GM18951 (cell line): ENCODE measurements around the gene FBLN7.

ENCODE experiments used
- POLR2A ChIP-seq: IDR thresholded peaks from 4 replicates; pipeline ENCODE4 v1.6.1; 2011; ENCODE audit warnings: mild to moderate bottlenecking; ENCODE audit not compliant: insufficient read length, insufficient read depth; ENCODE audit errors: extremely low read depth
- in situ Hi-C: fragments of 300-500 bp; cut with MboI; formaldehyde crosslinking; loops from one replicate; pipeline ENCODE4 v1.12.0; 2022; ENCODE audit warnings: low sequenced_read_pairs, mixed read lengths, inconsistent platforms; ENCODE audit not compliant: unreplicated experiment

Gene FBLN7

DNA sequence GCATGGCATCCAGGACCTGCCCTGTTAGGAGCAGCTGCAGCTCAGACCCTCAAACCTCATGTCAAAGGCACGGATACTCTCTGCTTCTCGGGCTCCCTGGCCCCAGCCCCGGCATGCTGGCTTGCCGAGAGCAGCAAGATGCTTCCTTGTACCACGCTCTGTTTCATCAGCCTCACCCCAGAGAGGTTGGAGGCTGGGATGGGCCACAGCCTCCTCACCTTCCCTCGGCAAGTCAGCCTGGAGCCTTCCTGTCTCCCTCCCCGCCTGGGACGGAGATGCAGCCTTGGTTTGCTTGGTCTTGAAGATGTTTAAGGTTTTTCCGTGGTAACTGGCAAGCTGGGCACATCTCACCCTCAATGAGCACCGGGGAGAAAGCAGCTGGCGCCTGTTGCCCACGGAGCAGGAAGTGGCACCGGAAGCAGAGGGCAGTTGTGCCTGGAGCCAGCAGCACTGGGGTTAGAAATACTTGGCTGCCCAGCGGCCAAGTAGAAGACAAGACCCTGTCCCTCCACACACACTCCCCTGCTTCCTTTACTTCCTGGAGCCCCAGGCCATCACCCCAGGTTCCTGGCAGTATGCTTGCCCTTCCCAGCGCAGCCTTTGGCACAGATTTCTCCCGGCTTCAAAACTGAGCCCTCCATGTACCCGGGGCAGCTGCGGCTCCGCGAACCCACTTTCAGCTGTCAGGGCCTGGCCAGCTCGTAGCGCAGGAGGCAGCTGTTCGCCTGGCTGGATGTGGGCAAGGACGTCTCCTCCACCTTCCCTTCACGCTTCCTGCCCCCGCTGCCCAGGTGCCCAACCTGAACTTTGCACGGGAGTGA lies 17.4 kb downstream of the FBLN7 start:
- in situ Hi-C loops = no loop called here
- no peak for TF ChIP-seq POLR2A

GRCh38 chr2:112156152-112156986 lies 18.2 kb downstream of the FBLN7 start:
- in situ Hi-C loops = no loop called here
- no peak for TF ChIP-seq POLR2A

DNA sequence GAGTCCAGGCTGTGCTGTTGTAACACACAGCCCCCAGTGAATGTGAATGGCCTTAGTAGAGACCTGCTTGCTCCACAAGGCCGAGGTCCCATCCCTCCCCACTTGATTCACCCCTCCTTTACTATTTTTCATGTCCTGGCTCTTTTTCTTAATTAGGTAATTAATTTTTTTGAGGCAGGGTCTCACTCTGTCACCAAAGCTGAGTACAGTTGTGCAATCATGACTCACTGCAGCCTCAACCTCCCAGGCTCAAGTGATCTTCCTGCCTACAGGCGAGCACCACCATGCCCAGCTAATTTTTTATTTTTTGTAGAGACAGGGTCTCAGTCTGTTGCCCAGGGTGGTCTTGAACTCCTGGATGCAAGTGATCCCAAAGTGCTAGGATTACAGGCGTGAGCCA lies 19.3 kb downstream of the FBLN7 start:
- TF ChIP-seq POLR2A = no peak
- in situ Hi-C loops = no loop called here

DNA sequence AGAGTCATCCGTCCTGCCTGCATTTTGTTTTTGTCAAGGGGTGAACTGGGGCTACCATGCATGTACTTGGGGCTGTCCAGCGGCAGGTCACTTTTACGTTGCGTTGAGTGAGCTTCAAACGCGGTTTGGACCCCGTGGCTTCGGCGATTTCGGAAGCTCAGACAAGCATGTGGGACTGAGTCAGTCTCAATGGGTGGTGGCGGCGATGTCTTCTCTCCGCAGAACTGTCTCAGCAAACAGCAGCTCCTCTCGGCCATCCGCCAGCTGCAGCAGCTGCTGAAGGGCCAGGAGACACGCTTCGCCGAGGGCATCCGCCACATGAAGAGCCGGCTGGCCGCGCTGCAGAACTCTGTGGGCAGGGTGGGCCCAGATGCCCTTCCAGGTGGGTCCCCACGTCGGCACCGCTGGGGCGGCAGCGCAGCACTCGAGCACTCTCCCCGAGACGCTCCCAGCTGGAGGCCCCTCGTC lies 21.3 kb downstream of the FBLN7 start:
- in situ Hi-C loops = no loop called here
- TF ChIP-seq POLR2A = no peak

DNA sequence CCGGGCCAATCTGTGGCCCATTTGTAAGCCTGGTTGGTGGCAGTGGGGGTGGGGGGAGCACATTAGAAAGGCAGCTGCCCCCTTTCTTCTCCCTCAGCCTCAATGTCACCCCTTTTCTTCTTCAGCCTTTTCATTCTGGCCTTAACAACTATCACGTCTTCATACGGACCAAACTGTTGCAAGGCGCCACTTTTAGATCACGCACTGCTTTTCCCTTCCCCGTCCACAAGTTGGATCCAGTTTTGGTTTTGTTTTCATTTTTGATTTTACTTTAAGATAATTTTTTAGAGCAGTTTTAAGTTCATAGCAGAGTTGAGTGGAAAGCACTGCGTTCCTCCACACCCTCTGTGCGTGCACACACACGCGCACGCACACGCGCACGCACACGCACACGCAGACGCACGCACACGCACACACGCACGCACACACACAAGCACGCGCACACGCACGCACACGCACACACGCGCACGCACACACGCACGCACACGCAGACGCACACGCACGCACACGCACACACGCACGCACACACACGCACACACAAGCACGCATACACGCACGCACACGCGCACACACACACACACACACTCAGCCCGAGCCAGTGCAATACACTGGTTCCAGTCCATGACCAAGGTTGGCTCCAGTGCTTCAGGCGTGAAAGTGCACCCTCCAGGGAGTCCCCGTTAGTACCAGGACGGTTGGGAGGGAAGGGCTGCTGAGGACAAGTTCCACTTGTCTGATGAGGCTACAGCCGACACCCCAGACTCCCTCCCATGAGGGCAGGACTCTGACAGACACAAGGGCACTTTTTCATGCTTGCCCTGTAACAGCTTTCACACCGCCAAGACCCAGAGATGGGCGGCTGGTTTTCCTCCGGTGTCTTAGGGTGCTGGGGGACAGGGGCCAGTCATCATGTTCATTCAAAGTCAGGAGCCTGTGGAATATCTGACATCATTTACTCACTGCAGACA lies 22.4 kb downstream of the FBLN7 start:
- no peak for TF ChIP-seq POLR2A
- in situ Hi-C loops = no loop called here

- in situ Hi-C loops = no loop called here
- TF ChIP-seq POLR2A = no peak
Measured at GRCh38 chr2:112161431-112162145, 23.4 kb downstream of the FBLN7 start.

DNA sequence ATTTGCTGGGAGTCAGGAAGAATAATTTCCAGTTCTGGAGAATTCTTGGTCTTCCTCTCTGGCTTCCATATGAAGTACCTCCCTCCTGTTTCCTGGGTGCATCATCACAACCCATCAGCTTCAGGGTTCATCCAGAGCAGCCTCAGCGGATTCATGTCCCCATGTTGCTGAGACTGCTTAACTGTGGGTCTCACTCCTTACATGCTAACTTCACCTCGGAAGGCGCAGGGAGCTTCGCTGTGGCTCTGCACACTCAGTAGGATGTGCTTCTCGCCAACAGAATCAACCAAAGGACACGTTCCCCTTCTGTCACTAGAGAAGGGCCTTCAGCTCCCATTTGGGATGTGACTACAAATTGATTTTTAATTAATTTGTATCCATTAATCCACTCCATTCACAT lies 24.2 kb downstream of the FBLN7 start:
- TF ChIP-seq POLR2A = no peak

GRCh38 chr2:112162956-112163355 lies 24.8 kb downstream of the FBLN7 start:
- no peak for TF ChIP-seq POLR2A
- in situ Hi-C loops = no loop called here

More for the DNA sequence above, 24.2 kb downstream of the FBLN7 start:
- in situ Hi-C loops = no loop called here

DNA sequence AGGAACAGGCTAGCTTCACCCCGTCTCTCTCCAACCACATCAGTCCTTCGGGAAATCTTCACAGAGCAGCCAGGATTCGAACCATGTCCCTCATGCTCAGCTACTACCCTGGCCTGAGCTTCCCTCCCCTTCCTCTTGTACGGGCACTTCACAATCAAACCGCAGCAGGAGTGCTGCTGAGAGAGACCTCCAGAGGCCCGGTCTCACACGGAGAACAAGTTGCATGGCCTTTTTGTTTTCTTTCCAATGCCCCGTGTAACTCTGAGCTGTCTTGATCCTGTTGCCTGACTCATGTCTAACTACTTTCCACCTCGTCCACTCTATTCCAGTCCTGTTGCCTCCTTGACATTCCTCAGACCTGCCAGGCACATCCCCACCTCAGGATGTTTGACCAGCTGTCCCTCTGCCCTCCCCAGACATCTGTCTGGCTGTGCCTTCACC lies 25.4 kb downstream of the FBLN7 start:
- no peak for TF ChIP-seq POLR2A
- in situ Hi-C loops = no loop called here

DNA sequence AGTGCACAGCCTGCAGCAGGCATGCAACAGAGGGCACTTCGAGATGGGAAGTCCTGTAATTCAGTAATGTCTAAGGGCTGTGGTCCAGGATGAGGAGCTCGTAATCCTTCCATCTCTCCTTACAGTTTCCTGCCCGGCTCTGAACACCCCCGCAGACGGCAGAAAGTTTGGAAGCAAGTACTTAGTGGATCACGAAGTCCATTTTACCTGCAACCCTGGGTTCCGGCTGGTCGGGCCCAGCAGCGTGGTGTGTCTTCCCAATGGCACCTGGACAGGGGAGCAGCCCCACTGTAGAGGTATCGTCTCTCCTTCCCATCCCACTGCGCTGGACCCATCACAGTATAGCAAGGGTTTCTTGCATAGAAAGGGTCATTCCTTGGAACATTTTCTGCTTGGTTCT lies 26.7 kb downstream of the FBLN7 start:
- in situ Hi-C loops = no loop called here
- no peak for TF ChIP-seq POLR2A

DNA sequence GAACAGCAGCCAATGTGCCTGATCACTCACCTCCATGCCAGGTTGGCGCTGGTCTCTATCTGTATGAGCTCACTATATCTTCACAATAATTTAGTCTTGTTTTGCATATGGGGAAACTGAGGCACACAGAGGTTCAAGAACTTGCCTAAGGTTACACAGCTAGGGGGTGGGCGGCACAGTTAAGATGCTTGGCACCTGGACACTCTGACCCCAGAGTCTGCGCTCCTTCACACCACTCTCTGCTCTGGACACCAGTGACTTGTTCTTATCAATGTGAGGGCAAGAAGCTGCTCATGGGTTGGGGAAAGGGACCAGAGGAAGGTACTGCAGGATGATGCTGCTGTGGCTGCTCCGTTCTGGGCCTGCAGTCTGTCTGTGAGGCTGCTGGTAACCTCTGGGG lies 27.1 kb downstream of the FBLN7 start:
- in situ Hi-C loops = no loop called here
- no peak for TF ChIP-seq POLR2A
